ENCODE data around the gene MANF.
"Not testable (repeated sequence)": the region's sequence is repeated elsewhere in the genome, so short reads cannot be mapped to it uniquely, and the experiment has no call there.

MANF gene

GRCh38 chr3:51382947-51383578, 2.0 kb upstream of the MANF start:
- ChIA-PET CTCF (interaction anchor here (0.6 kb wide), 1 partner anchor 872 kb away, joined by 4 read pairs; no protein-coding TSS in a partner anchor), POLR2A (ENCODE audit: low non-redundant PET) (no interaction called here)
- DNase-seq (ENCODE audit: low spot score), result no peak
- no peak overlapping the region for H3K27ac ChIP-seq
- no peak for TF ChIP-seq CTCF (conservative IDR thresholded peaks at IDR 0.05; ENCODE audit: low read depth)

- TF ChIP-seq CTCF (conservative IDR thresholded peaks at IDR 0.05; ENCODE audit: low read depth), result no peak
- ChIA-PET CTCF (no interaction called here), POLR2A (ENCODE audit: low non-redundant PET) (interaction anchor here (0.6 kb wide), 1 partner anchor 704 kb away, joined by 4 read pairs; no protein-coding TSS in a partner anchor)
- peak overlapping the region; percentile 78 for H3K27ac ChIP-seq
- DNase-seq (ENCODE audit: low spot score), result no peak
Measured at GRCh38 chr3:51384055-51384725, 901 bp upstream of the MANF start.

- no peak for DNase-seq (ENCODE audit: low spot score)
- peak overlapping the region; percentile 78 for H3K27ac ChIP-seq
- CTCF ChIA-PET, result no interaction called here
- no peak for TF ChIP-seq CTCF (conservative IDR thresholded peaks at IDR 0.05; ENCODE audit: low read depth)
- POLR2A ChIA-PET (ENCODE audit: low non-redundant PET), result interaction anchor here (0.5 to 0.8 kb wide), 2 partner anchors 114 to 1045 kb away, joined by 3 read pairs; no protein-coding TSS in a partner anchor
Measured at GRCh38 chr3:51385621-51386091, 565 bp downstream of the MANF start.

GRCh38 chr3:51386159-51386851, 1.2 kb downstream of the MANF start:
- no peak for DNase-seq (ENCODE audit: low spot score)
- ChIA-PET POLR2A (ENCODE audit: low non-redundant PET) (interaction anchor here (0.5 kb wide), 1 partner anchor 1045 kb away, joined by 3 read pairs; no protein-coding TSS in a partner anchor), CTCF (no interaction called here)
- no peak for TF ChIP-seq CTCF (conservative IDR thresholded peaks at IDR 0.05; ENCODE audit: low read depth)
- peak overlapping the region; percentile 55 for H3K27ac ChIP-seq

DNA sequence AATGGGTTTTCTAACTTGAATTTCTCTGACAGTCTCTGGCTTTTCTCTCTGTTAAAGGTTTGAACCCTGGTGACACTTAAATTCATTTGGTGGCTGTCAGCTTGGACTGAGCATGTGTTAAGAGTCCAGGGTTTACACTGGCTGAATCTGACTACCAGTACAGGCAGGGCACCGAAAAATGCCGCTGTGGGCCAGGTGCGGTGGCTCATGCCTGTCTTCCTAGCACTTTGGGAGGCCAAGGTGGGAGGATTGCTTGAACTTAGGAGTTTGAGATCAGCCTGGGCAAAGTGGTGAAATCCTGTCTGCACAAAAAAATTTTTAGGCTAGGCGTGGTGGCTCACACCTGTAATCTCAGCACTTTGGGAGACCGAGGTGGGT, 1.8 kb downstream of the MANF start:
- ChIA-PET CTCF (no interaction called here), POLR2A (ENCODE audit: low non-redundant PET) (no interaction called here)
- TF ChIP-seq CTCF (conservative IDR thresholded peaks at IDR 0.05; ENCODE audit: low read depth), result no peak
- peak overlapping the region; percentile 55 for H3K27ac ChIP-seq
- no peak for DNase-seq (ENCODE audit: low spot score)

DNA sequence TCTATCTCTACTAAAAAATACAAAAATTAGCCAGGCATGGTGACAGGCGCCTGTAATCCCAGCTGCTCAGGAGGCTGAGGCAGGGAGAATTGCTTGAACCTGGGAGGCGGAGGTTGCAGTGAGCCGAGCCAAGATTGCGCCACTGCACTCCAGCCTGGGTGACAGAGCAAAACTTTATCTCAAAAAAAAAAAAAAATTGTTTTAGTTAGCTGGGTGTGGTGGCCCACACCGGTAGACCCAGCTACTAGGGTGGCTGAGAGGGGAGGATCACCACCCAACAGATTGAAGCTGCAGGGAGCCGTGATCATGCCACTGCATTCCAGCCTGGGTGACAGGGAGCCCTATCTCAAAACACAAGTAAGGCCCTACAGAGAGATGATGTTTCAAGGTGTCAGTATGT, 2.2 kb downstream of the MANF start:
- H3K27ac ChIP-seq, result peak overlapping the region; percentile 55
- CTCF ChIA-PET, result interaction anchor here (0.7 kb wide), 1 partner anchor 332 kb away, joined by 3 read pairs; no protein-coding TSS in a partner anchor
- POLR2A ChIA-PET (ENCODE audit: low non-redundant PET); DNase-seq (ENCODE audit: low spot score): not testable (repeated sequence)

All from RWPE1 (cell line).